ENCODE results near the gene SBNO2. TPM values are rescaled to one million over a fixed set of nuclear protein-coding genes. Genes with fewer than 3 reads are reported as not detected.

SBNO2 gene
- total RNA-seq, 1 experiment from 2014 or later = 46.3 TPM

GRCh38 chr19:1157931-1158884, 15.9 kb downstream of the SBNO2 start:
- Mint-ChIP-seq H3K27me3 (ENCODE audit: low read depth) (no peaks in the 10 kb centered on the region; the same call in 1 of the 2 replicates), H3K36me3 (ENCODE audit: insufficient read depth in 1 of 3, low read depth in 3 of 3) (peaks cover 0 to 6% (median 1%) of the 10 kb centered on the region in 3 experiments; a peak in 3 of 7 replicates), H3K4me1 (peaks cover 9 to 12% of the 10 kb centered on the region in 2 experiments), H3K27ac (no peak overlapping the region), H3K4me3 (no peak overlapping the region), H3K9me3 (no peaks in the 10 kb centered on the region)
- TF ChIP-seq CTCF (conservative IDR thresholded peaks at IDR 0.05) = no peak
- Histone ChIP-seq H2BK120ac (ENCODE audit: low read depth, low read length, poor library complexity, severe bottlenecking) (no peak overlapping the region), H3K23ac (ENCODE audit: insufficient read length, low read depth, low read length) (no peak overlapping the region), H4K5ac (ENCODE audit: insufficient read length, low read depth, low read length) (no peak overlapping the region), H2AK5ac (ENCODE audit: insufficient read length, low read length) (no peak overlapping the region), H3K23me2 (ENCODE audit: insufficient read length, low read depth, low read length, poor library complexity, severe bottlenecking) (no peaks in the 10 kb centered on the region), H2BK5ac (ENCODE audit: insufficient read length, low read length) (no peak overlapping the region), H4K20me1 (ENCODE audit: control insufficient read depth, insufficient read depth, insufficient read length) (no peaks in the 10 kb centered on the region), H2AFZ (ENCODE audit: low read length) (no peak overlapping the region), H3K79me1 (ENCODE audit: insufficient read depth, low read depth, low read length, poor library complexity, severe bottlenecking) (peaks cover 6% of the 10 kb centered on the region), H3T11ph (ENCODE audit: low read length) (no peak overlapping the region), H2BK15ac (ENCODE audit: low read depth, low read length) (no peak overlapping the region), H3K27ac (ENCODE audit: insufficient read length, low read depth, low read length) (no peak overlapping the region), H3K9me3 (ENCODE audit: control insufficient read depth, low read depth, low read length) (no peaks in the 10 kb centered on the region), H3K18ac (ENCODE audit: insufficient read length, low read depth, low read length) (no peak overlapping the region), H2BK12ac (ENCODE audit: insufficient read length, low read depth, low read length) (no peak overlapping the region), H3K4ac (ENCODE audit: low read depth, low read length) (no peak overlapping the region), H4K91ac (ENCODE audit: insufficient read length, low read depth, low read length) (no peak overlapping the region), H3K27me3 (ENCODE audit: insufficient read depth, low read length) (no peaks in the 10 kb centered on the region), H3K56ac (ENCODE audit: insufficient read length, low read depth, low read length) (no peak overlapping the region), H3K14ac (ENCODE audit: insufficient read depth, low read length) (no peak overlapping the region), H3K4me2 (ENCODE audit: insufficient read depth, insufficient read length, low read length) (no peak overlapping the region), H2BK20ac (ENCODE audit: low read depth, low read length, poor library complexity, severe bottlenecking) (no peak overlapping the region), H3K79me2 (ENCODE audit: insufficient read depth, low read length) (no peaks in the 10 kb centered on the region; the same call in 1 of the 2 replicates), H4K8ac (replicated peaks; ENCODE audit: insufficient read length, low read depth, low read length) (no peak overlapping the region), H3K9ac (ENCODE audit: extremely low read depth, insufficient read length, low read length) (no peak overlapping the region), H3K4me1 (ENCODE audit: insufficient read depth, low read length) (no peaks in the 10 kb centered on the region)
- no peak for DNase-seq
- WGBS (ENCODE audit: extremely low coverage, insufficient read length, low lambda C conversion rate) = no CpG with 5 or more reads among the region's 69 CpGs
